Peyer's patch (tissue), 4 donors: Measurements from ENCODE around the gene HES5.

Experiments used
- POLR2A ChIP-seq, 2 donors: fragments of 450-650 bp; IDR thresholded peaks; one replicate each; pipeline ENCODE4 v1.5.1; 2017; ENCODE audit warnings: antibody characterized with exemption in 2 of 2, mild to moderate bottlenecking in 2 of 2, moderate library complexity in 2 of 2
- TF ChIP-seq, protein P1 (sequence below), 6 experiments: fragments of 450-650 bp in 4 of 6; fragments of 200-600 bp in 2 of 6; sonication (generic) in 1 of 6; IDR thresholded peaks; one replicate each; pipeline ENCODE4 v1.5.1; 2017 to 2019; ENCODE audit warnings: antibody characterized with exemption in 6 of 6, mild to moderate bottlenecking in 3 of 6, moderate library complexity in 1 of 6

DNA sequence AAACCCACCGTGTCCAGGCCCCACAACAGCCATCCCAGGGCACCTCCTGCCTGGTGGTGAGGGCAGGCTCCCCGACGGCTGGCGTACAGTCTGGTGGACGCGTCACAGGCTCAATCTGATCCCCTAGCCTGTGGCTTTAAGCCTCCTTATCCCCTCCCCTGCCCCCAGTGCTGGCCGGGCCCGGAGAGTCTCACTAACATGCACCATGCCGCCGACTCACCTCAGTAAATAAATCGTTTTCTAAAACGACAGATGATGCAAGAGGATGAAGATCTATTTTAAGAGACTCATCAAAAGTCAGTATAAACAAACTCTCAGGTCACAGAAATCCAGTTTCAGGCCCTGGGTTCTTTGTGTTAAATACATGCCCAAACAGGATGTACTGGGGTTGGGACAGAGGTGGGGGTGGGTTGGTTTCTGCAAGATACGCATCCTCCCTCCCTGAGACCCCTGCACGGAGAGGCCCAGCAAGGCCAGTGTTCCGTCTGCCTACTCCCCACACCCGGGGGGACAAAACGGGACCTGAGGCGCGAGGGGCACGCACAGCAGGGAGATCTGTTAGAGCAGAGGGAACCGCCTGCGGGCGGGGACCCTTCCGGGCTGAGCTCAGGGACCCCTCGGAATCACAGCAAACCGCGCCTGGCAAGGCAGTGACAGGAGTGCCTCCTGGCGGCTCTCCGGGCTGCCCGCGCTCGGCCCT is 6.7 kb downstream of the HES5 start:
- TF ChIP-seq, protein P1, sequence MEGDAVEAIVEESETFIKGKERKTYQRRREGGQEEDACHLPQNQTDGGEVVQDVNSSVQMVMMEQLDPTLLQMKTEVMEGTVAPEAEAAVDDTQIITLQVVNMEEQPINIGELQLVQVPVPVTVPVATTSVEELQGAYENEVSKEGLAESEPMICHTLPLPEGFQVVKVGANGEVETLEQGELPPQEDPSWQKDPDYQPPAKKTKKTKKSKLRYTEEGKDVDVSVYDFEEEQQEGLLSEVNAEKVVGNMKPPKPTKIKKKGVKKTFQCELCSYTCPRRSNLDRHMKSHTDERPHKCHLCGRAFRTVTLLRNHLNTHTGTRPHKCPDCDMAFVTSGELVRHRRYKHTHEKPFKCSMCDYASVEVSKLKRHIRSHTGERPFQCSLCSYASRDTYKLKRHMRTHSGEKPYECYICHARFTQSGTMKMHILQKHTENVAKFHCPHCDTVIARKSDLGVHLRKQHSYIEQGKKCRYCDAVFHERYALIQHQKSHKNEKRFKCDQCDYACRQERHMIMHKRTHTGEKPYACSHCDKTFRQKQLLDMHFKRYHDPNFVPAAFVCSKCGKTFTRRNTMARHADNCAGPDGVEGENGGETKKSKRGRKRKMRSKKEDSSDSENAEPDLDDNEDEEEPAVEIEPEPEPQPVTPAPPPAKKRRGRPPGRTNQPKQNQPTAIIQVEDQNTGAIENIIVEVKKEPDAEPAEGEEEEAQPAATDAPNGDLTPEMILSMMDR (IDR thresholded peaks at IDR 0.05), result no peak
- TF ChIP-seq POLR2A (IDR thresholded peaks at IDR 0.05), result no peak
